IPS-20b (cell line): Measurements from ENCODE around the gene AKR7A2.

ENCODE experiments used
- H3K27ac ChIP-seq: one replicate; pipeline ENCODE4 v1.5.1; 2013; ENCODE audit warnings: low read length
- H3K27me3 ChIP-seq: 2 replicates; pipeline ENCODE4 v1.6.1; 2013; ENCODE audit warnings: mild to moderate bottlenecking, low read length, inconsistent platforms; ENCODE audit not compliant: insufficient read depth
- H3K36me3 ChIP-seq: 2 replicates; pipeline ENCODE4 v1.6.1; 2013; ENCODE audit warnings: low read depth, mild to moderate bottlenecking, inconsistent platforms, low read length, moderate library complexity; ENCODE audit not compliant: insufficient read depth
- H3K4me1 ChIP-seq: 2 replicates; pipeline ENCODE4 v1.6.1; 2013; ENCODE audit warnings: mild to moderate bottlenecking, control low read depth, inconsistent platforms, low read length, moderate library complexity; ENCODE audit not compliant: insufficient read depth
- H3K4me3 ChIP-seq: 2 replicates; pipeline ENCODE4 v1.5.1; 2013; ENCODE audit warnings: mild to moderate bottlenecking, low read length, inconsistent platforms
- H3K9ac ChIP-seq: 2 replicates; pipeline ENCODE4 v1.6.1; 2013; ENCODE audit warnings: low read depth, mild to moderate bottlenecking, inconsistent platforms, low read length, moderate library complexity
- H3K9me3 ChIP-seq: 2 replicates; pipeline ENCODE4 v1.6.1; 2013; ENCODE audit warnings: mild to moderate bottlenecking, low read depth, low read length, inconsistent platforms; ENCODE audit not compliant: insufficient read depth

Gene AKR7A2

DNA sequence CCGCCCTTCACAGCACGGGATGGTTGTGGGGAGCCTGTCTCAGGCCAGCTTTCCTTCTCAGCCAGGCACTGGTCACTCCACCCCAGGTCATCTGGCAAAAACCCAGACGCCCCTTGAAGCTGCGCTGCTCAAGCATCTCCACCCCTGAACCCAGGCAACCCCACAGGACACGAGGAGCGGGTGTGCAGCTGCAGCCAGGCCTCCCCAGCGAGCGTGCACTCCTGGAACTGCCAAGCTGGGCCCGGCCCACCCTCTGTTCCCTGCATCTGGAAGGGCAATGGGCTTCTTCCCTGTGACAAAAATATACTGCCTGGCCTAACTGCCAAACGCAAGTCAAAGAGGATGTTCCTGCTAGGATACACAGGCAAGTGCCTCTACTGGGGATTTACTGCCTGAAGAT, 39.9 kb upstream of the AKR7A2 start:
- peaks cover 20% of the 10 kb centered on the region for H3K4me1 ChIP-seq
- H3K9me3 ChIP-seq: no peaks in the 10 kb centered on the region
- H3K27me3 ChIP-seq: no peaks in the 10 kb centered on the region
- H3K4me3 ChIP-seq: no peak overlapping the region
- no peak overlapping the region for H3K9ac ChIP-seq
- H3K27ac ChIP-seq: no peak overlapping the region
- peaks cover 72% of the 10 kb centered on the region for H3K36me3 ChIP-seq

DNA sequence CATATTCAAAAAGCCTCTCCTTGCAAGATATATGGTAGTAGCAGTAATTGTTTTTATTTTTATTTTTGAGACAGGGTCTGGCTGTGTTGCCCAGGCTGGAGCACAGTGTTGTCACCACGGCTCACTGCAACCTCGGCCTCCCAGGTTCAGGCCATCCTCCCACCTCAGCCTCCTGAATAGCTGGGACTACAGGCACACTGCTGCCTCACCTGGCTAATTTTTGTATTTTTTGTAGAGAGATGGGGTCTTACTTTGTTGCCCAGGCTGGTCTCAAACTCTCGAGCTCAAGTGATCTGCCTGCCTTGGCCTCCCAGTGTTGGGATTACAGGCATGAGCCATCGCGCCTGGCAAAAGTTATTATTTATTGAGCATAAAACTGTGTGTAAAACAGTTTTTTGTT, 38.6 kb upstream of the AKR7A2 start:
- Histone ChIP-seq H3K9me3 (no peaks in the 10 kb centered on the region), H3K27me3 (no peaks in the 10 kb centered on the region), H3K36me3 (peaks cover 61% of the 10 kb centered on the region), H3K4me1 (peaks cover 20% of the 10 kb centered on the region), H3K27ac (no peak overlapping the region), H3K9ac (no peak overlapping the region), H3K4me3 (no peak overlapping the region)

DNA sequence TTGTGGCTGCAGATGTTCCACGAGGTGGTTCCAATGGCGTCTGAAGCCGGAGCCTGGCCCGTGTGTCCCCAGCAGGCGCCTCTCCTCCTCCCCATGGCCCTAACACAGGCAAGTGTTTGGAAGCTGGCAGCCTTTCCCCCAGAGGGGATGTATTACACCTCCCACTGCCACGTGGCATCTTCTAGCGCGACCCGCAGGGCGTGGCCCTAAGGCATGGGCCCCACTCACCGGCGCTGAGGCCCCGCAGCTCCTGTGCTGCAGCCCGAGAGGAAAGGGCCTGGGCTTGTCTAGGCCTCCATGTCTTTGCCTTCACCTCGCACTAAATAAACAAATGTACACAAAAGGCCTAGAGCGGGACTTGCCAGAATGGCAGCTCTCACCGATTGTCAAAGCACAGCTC, 38.1 kb upstream of the AKR7A2 start:
- H3K36me3 ChIP-seq: peaks cover 61% of the 10 kb centered on the region

DNA sequence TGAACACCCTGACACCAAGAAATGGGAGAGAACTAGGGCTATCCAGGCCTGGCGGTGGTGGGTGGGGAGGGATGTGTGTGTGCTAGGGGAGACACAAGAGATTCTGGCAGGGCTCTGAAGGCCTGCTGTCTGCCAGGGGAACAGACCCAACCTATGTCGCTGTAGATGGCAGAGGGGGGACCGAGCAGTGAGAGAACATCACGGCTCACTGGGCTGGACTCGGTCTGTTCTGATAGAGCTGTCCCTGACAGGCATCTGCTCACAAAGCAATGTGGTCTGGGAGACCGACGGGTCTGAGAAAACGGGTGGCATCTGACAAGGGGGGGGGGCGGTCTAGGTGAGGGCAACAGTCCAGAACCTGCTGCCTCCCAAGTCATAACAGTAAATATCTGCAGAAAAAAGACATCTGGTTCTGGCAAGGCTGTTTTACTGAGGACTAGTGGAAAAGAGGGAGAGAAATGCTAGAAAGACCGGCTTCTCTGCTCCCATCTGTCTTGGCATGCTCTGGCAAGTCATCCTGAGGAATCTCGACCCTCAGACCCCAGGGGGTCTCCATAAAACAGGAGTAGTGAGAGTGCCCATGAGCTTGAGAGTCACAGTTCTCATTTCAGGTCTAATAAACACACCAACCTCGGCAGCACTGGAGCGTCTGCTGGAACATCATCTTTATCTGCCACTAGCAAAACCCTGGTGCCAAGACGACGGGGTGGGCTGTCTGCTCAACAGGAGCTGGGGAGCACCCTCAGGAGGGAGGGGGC, 36.7 kb upstream of the AKR7A2 start:
- Histone ChIP-seq H3K27me3 (no peaks in the 10 kb centered on the region), H3K36me3 (peaks cover 66% of the 10 kb centered on the region), H3K27ac (no peak overlapping the region), H3K4me3 (no peak overlapping the region), H3K9me3 (no peaks in the 10 kb centered on the region), H3K4me1 (peaks cover 7% of the 10 kb centered on the region; the same call in 1 of the 2 replicates), H3K9ac (no peak overlapping the region; the same call in 1 of the 2 replicates)

More for the DNA sequence above, 38.1 kb upstream of the AKR7A2 start:
- Histone ChIP-seq H3K27ac (no peak overlapping the region), H3K4me1 (peaks cover 20% of the 10 kb centered on the region), H3K9me3 (no peaks in the 10 kb centered on the region), H3K4me3 (no peak overlapping the region), H3K9ac (no peak overlapping the region), H3K27me3 (no peaks in the 10 kb centered on the region)

DNA sequence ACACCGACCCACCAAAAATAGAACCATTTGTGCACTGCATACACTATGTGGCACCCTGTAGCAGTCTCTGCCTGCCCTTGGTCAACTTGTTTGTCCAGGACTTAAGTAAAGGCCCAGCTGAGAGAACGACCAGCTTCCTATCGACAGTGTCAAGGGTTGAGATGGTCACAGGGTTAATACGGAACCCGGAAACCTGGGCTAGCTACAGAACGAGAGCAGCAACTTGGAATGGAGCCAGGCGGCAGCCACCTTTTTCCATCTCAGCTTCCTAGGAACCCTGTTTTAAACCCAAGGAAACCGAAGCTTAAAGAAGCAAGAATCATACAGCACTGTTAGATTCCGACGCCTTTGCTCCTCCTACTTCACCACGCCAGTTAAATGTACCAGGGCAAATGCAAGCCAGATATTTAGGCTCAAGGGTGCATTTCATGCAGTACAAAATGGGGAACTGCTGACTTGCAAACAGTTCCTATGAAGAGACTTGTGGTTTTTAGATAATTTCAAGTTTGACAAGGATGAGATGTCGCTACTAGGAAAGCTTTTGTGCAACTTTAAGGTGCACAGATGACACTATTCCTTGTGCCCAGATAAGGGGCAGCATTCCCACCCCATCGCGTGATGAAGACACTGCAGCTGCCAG, 35.7 kb upstream of the AKR7A2 start:
- H3K9me3 ChIP-seq: no peaks in the 10 kb centered on the region
- H3K36me3 ChIP-seq: peaks cover 73% of the 10 kb centered on the region
- H3K4me1 ChIP-seq: no peaks in the 10 kb centered on the region
- H3K27ac ChIP-seq: no peak overlapping the region
- H3K27me3 ChIP-seq: no peaks in the 10 kb centered on the region
- H3K9ac ChIP-seq: no peak overlapping the region
- H3K4me3 ChIP-seq: no peak overlapping the region

DNA sequence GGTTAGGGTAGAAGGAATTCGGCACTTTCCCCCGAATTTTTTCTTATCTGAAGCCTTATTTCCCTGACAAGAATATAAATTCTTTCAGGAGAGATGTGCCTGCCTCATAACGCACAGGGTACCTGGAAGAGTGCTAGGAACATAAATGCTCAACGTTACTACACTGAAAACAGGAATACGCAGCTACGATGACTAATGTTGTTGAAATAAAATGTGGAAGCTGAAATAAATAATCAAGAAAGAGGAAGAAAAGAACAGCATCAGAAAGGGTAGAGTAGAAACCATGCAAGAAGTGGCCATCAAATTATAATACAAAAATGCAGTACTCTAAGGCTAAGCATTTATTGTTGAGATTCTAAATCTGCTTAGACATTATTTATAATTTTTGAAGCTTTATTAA, 34.1 kb upstream of the AKR7A2 start:
- Histone ChIP-seq H3K9ac (no peak overlapping the region), H3K27ac (no peak overlapping the region), H3K4me3 (no peak overlapping the region), H3K4me1 (no peaks in the 10 kb centered on the region; the same call in 1 of the 2 replicates), H3K27me3 (no peaks in the 10 kb centered on the region), H3K36me3 (peaks cover 63% of the 10 kb centered on the region), H3K9me3 (no peaks in the 10 kb centered on the region)

DNA sequence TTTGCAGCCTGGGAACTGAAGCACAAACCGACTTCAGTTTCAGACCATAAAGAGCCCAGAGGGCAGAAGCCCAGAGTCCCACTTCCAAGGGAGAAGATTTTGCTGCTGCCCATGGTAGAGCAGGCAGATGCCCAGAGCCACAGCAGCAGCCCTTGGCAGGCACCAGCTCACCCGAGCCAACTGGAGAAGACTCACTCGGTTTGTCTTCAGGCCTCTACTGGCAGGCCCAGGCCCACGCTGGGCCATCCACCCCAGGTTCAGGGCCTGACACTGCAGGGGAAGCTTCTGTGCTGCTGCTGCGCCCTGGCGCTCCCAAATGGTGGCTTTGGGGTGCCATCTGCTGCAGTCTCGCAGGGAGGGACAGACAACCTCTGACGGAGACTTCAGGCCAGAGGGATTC, 33.4 kb upstream of the AKR7A2 start:
- no peak overlapping the region for H3K27ac ChIP-seq
- H3K9me3 ChIP-seq: no peaks in the 10 kb centered on the region
- peaks cover 64% of the 10 kb centered on the region for H3K36me3 ChIP-seq
- no peaks in the 10 kb centered on the region for H3K27me3 ChIP-seq
- H3K4me1 ChIP-seq: no peaks in the 10 kb centered on the region; the same call in 1 of the 2 replicates
- no peak overlapping the region for H3K4me3 ChIP-seq
- no peak overlapping the region for H3K9ac ChIP-seq

DNA sequence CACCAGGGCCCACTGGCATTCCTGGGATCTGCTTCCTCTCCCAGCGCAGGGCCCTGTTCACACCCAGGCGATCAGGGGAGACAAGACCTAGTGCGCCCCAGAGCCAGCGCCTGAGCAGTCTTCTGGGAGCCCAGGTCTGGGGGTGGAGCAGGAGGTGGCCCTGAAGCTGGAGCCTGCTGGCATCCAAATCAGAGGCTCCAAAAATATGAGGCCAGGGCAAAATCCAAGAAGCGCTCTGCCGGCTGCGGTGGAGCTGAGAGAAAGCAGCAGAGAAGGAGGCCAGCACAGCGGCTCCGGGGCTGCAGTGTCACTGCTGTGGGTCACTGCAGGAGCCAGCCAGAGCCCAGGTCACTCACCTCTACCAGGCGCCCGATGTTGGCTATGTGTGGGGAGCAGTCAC, 32.9 kb upstream of the AKR7A2 start:
- Histone ChIP-seq H3K4me3 (no peak overlapping the region), H3K9ac (no peak overlapping the region), H3K4me1 (no peaks in the 10 kb centered on the region; the same call in 1 of the 2 replicates), H3K9me3 (no peaks in the 10 kb centered on the region), H3K27ac (no peak overlapping the region), H3K27me3 (no peaks in the 10 kb centered on the region), H3K36me3 (peaks cover 64% of the 10 kb centered on the region)

DNA sequence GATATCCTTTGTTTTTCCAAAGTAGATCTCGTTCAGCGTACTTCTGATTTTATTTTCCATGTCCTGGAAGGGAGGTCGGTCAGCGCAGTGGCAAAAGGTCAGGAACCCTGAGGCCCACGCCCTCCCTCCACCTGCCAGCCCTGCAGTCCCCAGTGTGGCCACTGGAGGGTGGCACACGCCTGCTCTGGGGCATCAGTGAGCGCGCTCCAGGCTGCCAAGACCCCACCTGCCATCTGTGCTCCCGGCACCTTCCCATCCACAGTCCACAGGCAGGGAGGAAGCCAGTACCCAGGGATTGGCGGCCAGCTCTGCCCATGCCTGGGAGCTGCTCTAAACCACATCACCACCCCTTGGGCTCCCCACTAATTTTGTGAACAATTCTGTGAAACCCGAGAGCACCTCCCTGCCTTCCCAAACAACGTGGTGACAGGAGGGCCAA, 32.4 kb upstream of the AKR7A2 start:
- no peak overlapping the region for H3K27ac ChIP-seq
- H3K9ac ChIP-seq: no peak overlapping the region
- peaks cover 60% of the 10 kb centered on the region for H3K36me3 ChIP-seq
- H3K27me3 ChIP-seq: no peaks in the 10 kb centered on the region
- H3K9me3 ChIP-seq: no peaks in the 10 kb centered on the region
- no peak overlapping the region for H3K4me3 ChIP-seq
- H3K4me1 ChIP-seq: no peaks in the 10 kb centered on the region; the same call in 1 of the 2 replicates

DNA sequence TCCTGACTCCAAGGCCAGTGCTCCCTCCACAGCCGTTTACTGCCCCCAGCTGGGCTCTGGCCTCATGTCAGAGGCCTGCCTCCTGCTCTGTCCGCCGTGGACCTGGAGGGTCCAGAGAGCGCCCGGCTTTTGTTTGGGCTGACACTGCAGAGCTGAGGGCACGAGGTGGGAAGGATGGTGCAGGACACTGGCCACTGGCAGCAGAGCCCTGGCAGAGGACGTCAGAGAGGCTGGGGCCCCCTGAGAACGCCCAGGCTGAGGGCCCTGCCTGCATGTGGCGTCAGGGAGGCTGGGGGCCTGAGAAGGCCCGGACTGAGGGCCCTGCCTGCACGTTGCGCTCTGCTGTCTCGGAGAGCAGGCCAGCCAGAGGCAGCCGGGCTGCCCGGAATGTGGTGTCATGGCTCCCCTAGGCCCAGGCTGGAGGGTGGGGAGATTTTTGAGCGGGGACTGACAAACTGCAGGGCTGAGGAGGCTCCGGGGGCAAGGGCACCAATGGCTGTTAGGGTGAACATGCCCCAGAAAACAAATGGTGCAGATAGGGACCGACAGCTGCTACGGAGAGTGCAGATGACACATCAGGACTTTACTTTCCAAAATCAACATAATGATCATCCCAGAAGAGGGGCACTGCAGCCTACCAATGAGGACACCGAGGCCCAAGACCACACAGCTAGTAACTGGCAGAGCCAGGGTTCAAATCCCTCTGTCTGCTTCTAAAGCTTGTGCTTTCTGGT, 31.8 kb upstream of the AKR7A2 start:
- H3K4me1 ChIP-seq: no peaks in the 10 kb centered on the region; the same call in 1 of the 2 replicates
- H3K27ac ChIP-seq: no peak overlapping the region
- H3K9me3 ChIP-seq: no peaks in the 10 kb centered on the region
- peaks cover 54% of the 10 kb centered on the region for H3K36me3 ChIP-seq
- H3K27me3 ChIP-seq: no peaks in the 10 kb centered on the region
- H3K9ac ChIP-seq: no peak overlapping the region
- H3K4me3 ChIP-seq: no peak overlapping the region

DNA sequence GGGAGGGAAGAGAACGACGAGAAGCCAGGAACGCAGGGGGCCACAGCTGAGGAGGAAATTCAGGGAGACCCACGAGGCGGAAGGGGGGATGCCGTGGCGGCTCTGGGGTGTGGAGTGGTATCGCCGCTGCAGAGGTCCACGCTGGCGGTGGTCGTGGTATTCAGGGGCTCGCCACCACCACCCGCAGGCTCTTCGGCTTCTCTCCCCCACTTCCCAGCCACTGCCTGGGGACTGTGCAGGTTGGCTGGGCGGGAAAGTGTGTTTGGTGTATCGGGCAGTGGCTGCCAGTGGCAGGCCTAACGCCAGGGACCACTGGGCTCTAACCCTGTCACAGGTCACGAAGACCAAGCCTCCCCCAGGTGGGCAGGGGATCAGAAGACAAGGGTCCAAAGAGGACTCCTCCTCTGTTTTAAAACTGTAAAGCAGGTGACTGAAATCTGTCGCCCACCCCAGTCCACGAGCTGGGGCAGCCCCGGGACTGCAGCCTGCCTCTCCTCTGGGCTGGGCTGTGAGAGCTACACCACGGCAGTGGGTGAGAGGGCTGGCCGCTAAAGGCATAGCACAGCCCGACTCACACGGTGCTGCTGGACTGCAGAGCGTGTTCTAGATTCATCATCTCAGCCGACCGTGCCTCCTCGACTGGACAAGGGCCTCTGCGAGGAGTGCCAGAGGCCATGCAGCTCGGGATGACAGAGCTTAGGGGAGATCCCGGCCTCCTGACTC, 31.1 kb upstream of the AKR7A2 start:
- no peak overlapping the region for H3K4me3 ChIP-seq
- H3K4me1 ChIP-seq: peaks cover under 1% of the 10 kb centered on the region; the same call in 1 of the 2 replicates
- no peak overlapping the region for H3K9ac ChIP-seq
- no peaks in the 10 kb centered on the region for H3K27me3 ChIP-seq
- no peaks in the 10 kb centered on the region for H3K9me3 ChIP-seq
- H3K27ac ChIP-seq: no peak overlapping the region
- H3K36me3 ChIP-seq: peaks cover 52% of the 10 kb centered on the region
